Gastrocnemius medialis (tissue), 4 donors: ENCODE data around the gene PEAK3.

Source experiments
- CTCF ChIP-seq, 5 experiments: fragments of 450-650 bp in 3 of 5; fragments of 200-600 bp in 2 of 5; sonication (generic) in 2 of 5; IDR thresholded peaks in 4 of 5; conservative IDR thresholded peaks in 1 of 5; 1 replicate in 4 of 5; 2 replicates in 1 of 5; pipeline ENCODE4 v1.5.1; 2016 to 2019; ENCODE audit warnings: antibody characterized with exemption in 5 of 5, mild to moderate bottlenecking in 3 of 5, moderate library complexity in 3 of 5
- POLR2A ChIP-seq, 2 donors: fragments of 450-650 bp; IDR thresholded peaks; one replicate each; pipeline ENCODE4 v1.6.1; 2017; ENCODE audit warnings: antibody characterized with exemption in 2 of 2, mild to moderate bottlenecking in 2 of 2, moderate library complexity in 2 of 2

- TF ChIP-seq CTCF (IDR thresholded peaks at IDR 0.05 in 4 of 5, conservative IDR thresholded peaks at IDR 0.05 in 1 of 5) (no peak), POLR2A (IDR thresholded peaks at IDR 0.05) (no peak)
Measured at GRCh38 chr19:2249880-2250765, 31.9 kb downstream of the PEAK3 start.
